ENCODE results near the gene CCL21. TPM values are rescaled to one million over a fixed set of nuclear protein-coding genes. Genes with fewer than 3 reads are reported as not detected.
A peak's percentile ranks its signal among the peaks of the same experiment; 100 is the strongest.

Gene CCL21
- total and polyA plus RNA-seq, 2 of the 8 experiments (the other 6 are each of a cell fraction or from before 2014, with no cell fraction given), result not detected

DNA sequence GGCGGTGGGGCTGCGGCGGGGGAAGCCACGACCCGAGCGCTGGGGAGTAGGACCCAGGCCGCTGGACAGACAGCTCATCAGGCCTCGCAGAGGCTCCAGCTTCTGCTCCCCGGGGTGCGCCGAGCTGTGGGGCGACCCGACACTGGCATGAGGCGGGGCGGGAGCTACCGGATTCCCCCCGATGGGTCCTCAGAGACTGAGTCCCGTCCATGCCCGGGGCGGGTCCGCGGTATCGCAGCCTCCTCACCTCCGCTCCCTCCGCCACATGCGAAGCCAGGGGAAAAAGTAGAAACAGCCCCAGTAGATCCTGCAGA lies 44.9 kb downstream of the CCL21 start:
- no peak overlapping the region for H3K27ac ChIP-seq (ENCODE audit: low read depth, low read length)
- POLR2A ChIA-PET (ENCODE audit: partially characterized antibody), result interaction anchor here (0.8 to 7.7 kb wide), 5 partner anchors 9 to 30 kb away, joined by 4 to 92 read pairs (median 8); partner anchors contain the start of genes GALT, IL11RA and SIGMAR1
- peaks cover 0 to 5% (median 0%) of the 10 kb centered on the region in 4 experiments; a peak in 3 of 8 replicates for H3K36me3 ChIP-seq (ENCODE audit: control insufficient read depth in 2 of 4, insufficient read depth in 4 of 4, low read length in 3 of 4)
- 4% methylated on average over 23 of the region's 26 CpGs; no CpG with 5 or more reads in 1 of the 2 experiments for WGBS, 2 experiments (ENCODE audit: extremely low coverage in 1 of 2, insufficient coverage in 1 of 2, insufficient read length in 1 of 2, insufficient replicate concordance in 2 of 2, low coverage in 1 of 2, low lambda C conversion rate in 2 of 2, missing lambda C conversion rate in 1 of 2)
- no peak overlapping the region for H3K56ac ChIP-seq (replicated peaks; ENCODE audit: insufficient read length, low read depth, low read length)
- H3K9me3 ChIP-seq (ENCODE audit: insufficient read depth in 2 of 2, low read depth in 1 of 2, low read length in 1 of 2), result peaks cover 3 to 5% of the 10 kb centered on the region in 2 experiments; a peak in 1 of 4 replicates
- no peak overlapping the region for H2BK12ac ChIP-seq (ENCODE audit: low read depth, low read length)
- DNase-seq (ENCODE audit: low read depth in 1 of 2, low spot score in 2 of 2) (no peak), FAIRE-seq (no peak)
- H2BK120ac ChIP-seq (replicated peaks; ENCODE audit: low read depth, low read length), result no peak overlapping the region
- no peak overlapping the region for H4K8ac ChIP-seq (ENCODE audit: extremely low read depth, insufficient read depth, low read length)
- H2AFZ ChIP-seq (ENCODE audit: low read length), result no peak overlapping the region
- no peak overlapping the region for H3K14ac ChIP-seq (ENCODE audit: insufficient read length)
- H2BK20ac ChIP-seq (ENCODE audit: low read length), result no peak overlapping the region
- peaks cover 9% of the 10 kb centered on the region for H3K23me2 ChIP-seq (ENCODE audit: low read depth, low read length)
- H3K4me3 ChIP-seq (ENCODE audit: extremely low read depth in 1 of 4, insufficient read depth in 2 of 4, low read depth in 3 of 4, low read length in 4 of 4), result peak overlapping the region; percentile 59 to 81 (median 78)
- CTCF ChIA-PET (ENCODE audit: partially characterized antibody), result interaction anchor here (0.6 to 15.2 kb wide), 14 partner anchors 9 to 722 kb away, joined by 3 to 277 read pairs (median 5); partner anchors contain the start of genes DCTN3, GALT, IL11RA and SIGMAR1
- no peak overlapping the region for H3K4ac ChIP-seq (replicated peaks; ENCODE audit: insufficient read length, low read depth, low read length)
- H3K79me2 ChIP-seq (ENCODE audit: control insufficient read depth in 1 of 2, insufficient read depth in 2 of 2, low read length in 2 of 2), result peaks cover 0 to 8% of the 10 kb centered on the region in 2 experiments; a peak in 1 of 4 replicates
- H2AK5ac ChIP-seq (ENCODE audit: low read depth, low read length), result no peak overlapping the region
- no peak overlapping the region for H4K91ac ChIP-seq (replicated peaks; ENCODE audit: insufficient read length, low read length)
- no peak overlapping the region; a peak in 1 of 7 replicates for H3K9ac ChIP-seq (replicated peaks in 1 of 4; ENCODE audit: extremely low read depth in 1 of 4, low read depth in 3 of 4, low read length in 3 of 4)
- H4K5ac ChIP-seq (ENCODE audit: insufficient read length, low read depth, low read length), result no peak overlapping the region
- peaks cover 0 to 5% (median 0%) of the 10 kb centered on the region in 4 experiments; a peak in 2 of 7 replicates for H3K27me3 ChIP-seq (replicated peaks in 1 of 4; ENCODE audit: control insufficient read depth in 3 of 4, extremely low read depth in 1 of 4, insufficient read depth in 3 of 4, low read length in 3 of 4)
- H3K23ac ChIP-seq (ENCODE audit: insufficient read length), result no peak overlapping the region
- H2BK15ac ChIP-seq (ENCODE audit: low read length), result no peak overlapping the region
- peaks cover 0 to 2% of the 10 kb centered on the region in 2 experiments for H4K20me1 ChIP-seq (replicated peaks in 1 of 2; ENCODE audit: control insufficient read depth in 1 of 2, insufficient read depth in 2 of 2, low read length in 2 of 2)
- H3K4me1 ChIP-seq (replicated peaks in 1 of 4; ENCODE audit: control insufficient read depth in 3 of 4, insufficient read depth in 4 of 4, low read length in 3 of 4), result peaks cover 0 to 4% (median 2%) of the 10 kb centered on the region in 4 experiments; a peak in 2 of 7 replicates
- no peak overlapping the region for H3K18ac ChIP-seq (ENCODE audit: extremely low read depth, low read length)
- no peak overlapping the region for H2BK5ac ChIP-seq (ENCODE audit: low read depth, low read length)
- H3K4me2 ChIP-seq (ENCODE audit: insufficient read depth in 1 of 2, low read depth in 2 of 2, low read length in 2 of 2), result peak overlapping the region; percentile 85 to 98
- no peaks in the 10 kb centered on the region for H3K79me1 ChIP-seq (ENCODE audit: low read depth, low read length)
- TF ChIP-seq JUND (IDR thresholded peaks at IDR 0.05; ENCODE audit: low read length) (no peak), YY1 (IDR thresholded peaks at IDR 0.05; ENCODE audit: low read depth, low read length) (no peak), ASH2L (IDR thresholded peaks at IDR 0.05; ENCODE audit: low read length) (peak; percentile 93), SIN3A (conservative IDR thresholded peaks at IDR 0.05 in 1 of 2, IDR thresholded peaks at IDR 0.05 in 1 of 2; ENCODE audit: low read depth in 1 of 2, low read length in 2 of 2) (peak in 1 of 2 experiments; percentile 12; a peak in 1 of 4 replicates), EZH2 (IDR thresholded peaks at IDR 0.05; ENCODE audit: low read depth, low read length, severe bottlenecking) (no peak), EGR1 (IDR thresholded peaks at IDR 0.05; ENCODE audit: borderline replicate concordance, low read depth, low read length) (no peak), GABPA (IDR thresholded peaks at IDR 0.05; ENCODE audit: borderline replicate concordance, insufficient read depth, low read length) (no peak), BACH1 (IDR thresholded peaks at IDR 0.05; ENCODE audit: low read length) (no peak)

Measured in H1 (cell line).